Progenitor cell of endocrine pancreas (in vitro differentiated cells): Measurements from ENCODE around the gene UBA52. TPM values are rescaled to one million over a fixed set of nuclear protein-coding genes. Genes with fewer than 3 reads are reported as not detected.
A peak's percentile ranks its signal among the peaks of the same experiment; 100 is the strongest.

Experiments used
- DNase-seq: peaks from one replicate; pipeline ENCODE4 v3.0.0; 2021; ENCODE audit warnings: low spot score; ENCODE audit not compliant: unreplicated experiment
- H3K27ac Mint-ChIP-seq: 2 replicates; pipeline ENCODE4 v1.8.0; 2021; ENCODE audit warnings: mild to moderate bottlenecking, moderate library complexity, mixed read lengths
- H3K27me3 Mint-ChIP-seq: 2 replicates; pipeline ENCODE4 v1.8.0; 2021; ENCODE audit warnings: mixed read lengths
- H3K36me3 Mint-ChIP-seq: 2 replicates; pipeline ENCODE4 v1.8.0; 2022; ENCODE audit warnings: mixed read lengths; ENCODE audit not compliant: insufficient read depth
- H3K4me1 Mint-ChIP-seq: 2 replicates; pipeline ENCODE4 v1.8.0; 2021; ENCODE audit warnings: low read depth, mixed read lengths
- H3K4me3 Mint-ChIP-seq: 2 replicates; pipeline ENCODE4 v1.8.0; 2021; ENCODE audit warnings: low read depth, mild to moderate bottlenecking, moderate library complexity, mixed read lengths
- H3K9me3 Mint-ChIP-seq: 2 replicates; pipeline ENCODE4 v1.8.0; 2021; ENCODE audit warnings: low read depth, mixed read lengths
- total RNA-seq: library from RNA; stranded (reverse); gene quantifications from 2 replicates; pipeline ENCODE4 v1.2.1, GENCODE V29; 2021
- TF ChIP-seq, protein P1 (sequence below): fragments of 200-600 bp; sonication (generic); IDR thresholded peaks from one replicate; pipeline ENCODE4 v1.5.0; 2021; ENCODE audit warnings: antibody characterized with exemption, mild to moderate bottlenecking; ENCODE audit not compliant: unreplicated experiment

Gene UBA52
- total RNA-seq, 1 donor from 2014 or later: 968 TPM

DNA sequence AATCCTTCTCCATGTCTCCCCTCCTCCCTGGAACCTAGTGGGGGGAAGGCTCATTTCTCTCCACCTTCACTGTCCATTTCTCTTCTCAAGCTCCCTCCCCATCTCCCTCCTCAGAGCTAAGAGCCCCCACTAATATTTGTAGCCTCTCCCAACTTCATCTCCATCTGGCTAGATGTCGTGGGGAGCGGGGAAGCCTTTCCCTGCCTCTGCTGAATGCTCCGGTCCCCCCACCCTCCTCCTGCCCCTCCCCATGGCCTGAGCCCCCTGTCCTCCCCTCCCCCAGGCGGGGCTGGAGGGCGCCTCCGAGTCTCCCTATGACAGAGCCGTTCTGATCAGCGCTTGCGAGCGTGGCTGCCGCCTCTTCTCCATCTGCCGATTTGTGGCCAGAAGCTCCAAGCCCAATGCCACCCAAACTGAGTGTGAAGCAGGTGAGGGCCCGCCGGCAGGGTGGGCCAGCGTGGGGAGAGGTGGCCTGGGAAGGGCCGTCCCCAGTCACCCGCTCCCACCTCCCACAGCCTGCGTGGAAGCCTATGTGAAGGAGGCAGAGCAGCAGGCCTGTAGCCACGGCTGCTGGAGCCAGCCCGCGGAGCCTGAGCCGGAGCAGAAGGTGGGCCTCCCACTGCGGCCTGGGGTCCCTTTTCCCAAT is 42.1 kb downstream of the UBA52 start:
- H3K9me3 Mint-ChIP-seq: peaks cover 4% of the 10 kb centered on the region
- H3K27me3 Mint-ChIP-seq: peaks cover 59% of the 10 kb centered on the region
- peak overlapping the region; percentile 56 for H3K4me3 Mint-ChIP-seq
- no peak overlapping the region for H3K27ac Mint-ChIP-seq
- DNase-seq: no peak
- H3K36me3 Mint-ChIP-seq: no peaks in the 10 kb centered on the region
- H3K4me1 Mint-ChIP-seq: peaks cover 22% of the 10 kb centered on the region
- TF ChIP-seq, protein P1, sequence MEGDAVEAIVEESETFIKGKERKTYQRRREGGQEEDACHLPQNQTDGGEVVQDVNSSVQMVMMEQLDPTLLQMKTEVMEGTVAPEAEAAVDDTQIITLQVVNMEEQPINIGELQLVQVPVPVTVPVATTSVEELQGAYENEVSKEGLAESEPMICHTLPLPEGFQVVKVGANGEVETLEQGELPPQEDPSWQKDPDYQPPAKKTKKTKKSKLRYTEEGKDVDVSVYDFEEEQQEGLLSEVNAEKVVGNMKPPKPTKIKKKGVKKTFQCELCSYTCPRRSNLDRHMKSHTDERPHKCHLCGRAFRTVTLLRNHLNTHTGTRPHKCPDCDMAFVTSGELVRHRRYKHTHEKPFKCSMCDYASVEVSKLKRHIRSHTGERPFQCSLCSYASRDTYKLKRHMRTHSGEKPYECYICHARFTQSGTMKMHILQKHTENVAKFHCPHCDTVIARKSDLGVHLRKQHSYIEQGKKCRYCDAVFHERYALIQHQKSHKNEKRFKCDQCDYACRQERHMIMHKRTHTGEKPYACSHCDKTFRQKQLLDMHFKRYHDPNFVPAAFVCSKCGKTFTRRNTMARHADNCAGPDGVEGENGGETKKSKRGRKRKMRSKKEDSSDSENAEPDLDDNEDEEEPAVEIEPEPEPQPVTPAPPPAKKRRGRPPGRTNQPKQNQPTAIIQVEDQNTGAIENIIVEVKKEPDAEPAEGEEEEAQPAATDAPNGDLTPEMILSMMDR: no peak

DNA sequence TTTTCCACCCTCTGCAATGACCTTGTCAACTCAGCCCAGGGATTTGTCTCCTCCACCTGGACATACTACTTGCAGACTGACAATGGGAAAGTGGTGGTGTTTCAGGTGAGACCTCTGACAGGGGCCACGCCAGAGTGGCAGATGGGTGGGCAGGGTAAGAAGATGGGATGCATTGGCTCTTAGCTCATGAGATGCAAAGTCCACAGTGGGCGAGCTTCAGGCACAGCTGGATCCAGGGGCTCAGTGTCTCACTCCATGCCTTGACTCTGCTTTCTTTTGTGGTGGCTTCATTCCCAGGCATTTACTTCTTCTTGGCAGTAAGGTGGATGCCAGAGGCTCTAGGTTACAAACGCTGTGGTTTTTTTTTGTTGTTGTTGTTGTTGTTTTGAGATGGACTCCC is 44.4 kb downstream of the UBA52 start:
- no peak for DNase-seq
- peaks cover 4% of the 10 kb centered on the region for H3K9me3 Mint-ChIP-seq
- TF ChIP-seq, protein P1: no peak
- H3K4me3 Mint-ChIP-seq: no peak overlapping the region
- H3K36me3 Mint-ChIP-seq: no peaks in the 10 kb centered on the region
- peaks cover 53% of the 10 kb centered on the region for H3K27me3 Mint-ChIP-seq
- H3K4me1 Mint-ChIP-seq: peaks cover 9% of the 10 kb centered on the region
- H3K27ac Mint-ChIP-seq: no peak overlapping the region

DNA sequence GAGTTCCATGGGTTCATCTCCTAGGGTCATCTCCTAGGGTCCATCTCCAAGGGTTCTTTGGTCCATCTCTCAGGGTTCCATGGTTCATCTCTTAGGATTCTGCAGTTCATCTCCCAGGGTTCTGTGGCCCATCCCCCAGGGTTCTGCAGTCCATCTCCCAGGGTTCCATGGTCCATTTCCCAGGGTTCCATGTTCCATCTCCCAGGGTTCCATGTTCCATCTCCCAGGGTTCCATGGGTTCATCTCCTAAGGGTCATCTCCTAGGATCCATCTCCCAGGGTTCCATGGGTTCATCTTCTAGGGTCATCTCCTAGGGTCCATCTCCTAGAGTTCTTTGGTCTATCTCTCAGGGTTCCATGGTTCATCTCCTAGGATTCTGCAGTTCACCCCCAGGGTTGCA is 45.9 kb downstream of the UBA52 start:
- H3K27ac Mint-ChIP-seq: no peak overlapping the region
- TF ChIP-seq, protein P1: no peak
- H3K9me3 Mint-ChIP-seq: peaks cover 4% of the 10 kb centered on the region
- no peaks in the 10 kb centered on the region for H3K36me3 Mint-ChIP-seq
- no peak for DNase-seq
- H3K27me3 Mint-ChIP-seq: peaks cover 45% of the 10 kb centered on the region
- no peak overlapping the region for H3K4me3 Mint-ChIP-seq
- peaks cover 4% of the 10 kb centered on the region for H3K4me1 Mint-ChIP-seq

DNA sequence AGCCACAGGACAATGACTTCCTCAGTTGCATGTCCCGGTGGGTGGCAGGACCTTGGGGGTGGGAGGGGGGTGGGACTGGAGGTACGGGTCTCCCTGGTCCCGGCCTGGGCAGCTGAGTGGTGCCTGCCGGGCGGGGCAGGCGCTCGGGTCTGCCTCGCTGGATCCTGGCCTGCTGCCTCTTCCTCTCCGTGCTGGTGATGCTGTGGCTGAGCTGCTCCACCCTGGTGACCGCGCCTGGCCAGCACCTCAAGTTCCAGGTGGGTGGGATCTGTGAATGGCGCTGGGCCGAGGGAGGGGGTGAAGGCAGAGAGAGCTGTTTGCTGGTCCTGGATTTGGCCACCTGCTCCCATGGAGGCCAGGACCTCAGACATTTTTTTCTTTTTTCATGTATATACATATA is 46.6 kb downstream of the UBA52 start:
- TF ChIP-seq, protein P1: no peak
- H3K9me3 Mint-ChIP-seq: peaks cover 4% of the 10 kb centered on the region
- DNase-seq: no peak
- no peak overlapping the region for H3K4me3 Mint-ChIP-seq
- no peak overlapping the region for H3K27ac Mint-ChIP-seq
- peaks cover 44% of the 10 kb centered on the region for H3K27me3 Mint-ChIP-seq
- H3K4me1 Mint-ChIP-seq: peaks cover 2% of the 10 kb centered on the region
- H3K36me3 Mint-ChIP-seq: no peaks in the 10 kb centered on the region

DNA sequence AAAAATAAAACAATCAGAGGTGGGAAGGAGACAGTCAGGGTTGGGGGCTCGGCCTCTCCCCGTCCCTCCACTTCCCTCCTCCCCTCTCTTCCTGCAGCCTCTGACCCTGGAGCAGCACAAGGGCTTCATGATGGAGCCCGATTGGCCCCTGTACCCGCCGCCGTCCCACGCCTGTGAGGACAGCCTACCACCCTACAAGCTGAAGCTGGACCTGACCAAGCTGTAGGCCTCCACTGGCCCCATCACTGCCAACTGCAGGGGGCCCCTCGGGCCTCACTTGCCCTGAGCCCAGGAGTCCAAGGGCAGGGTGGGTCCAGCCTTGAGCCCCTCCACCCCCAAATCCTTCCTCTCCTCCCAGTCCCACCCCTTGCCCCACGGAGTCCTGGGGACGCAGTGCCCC is 48.7 kb downstream of the UBA52 start:
- H3K36me3 Mint-ChIP-seq: no peaks in the 10 kb centered on the region
- no peak for DNase-seq
- H3K4me1 Mint-ChIP-seq: no peaks in the 10 kb centered on the region
- peaks cover 4% of the 10 kb centered on the region for H3K9me3 Mint-ChIP-seq
- H3K4me3 Mint-ChIP-seq: no peak overlapping the region
- TF ChIP-seq, protein P1: no peak
- H3K27ac Mint-ChIP-seq: no peak overlapping the region
- H3K27me3 Mint-ChIP-seq: peaks cover 26% of the 10 kb centered on the region
